Measurements from ENCODE around the gene E4F1.

E4F1 gene, protein sequence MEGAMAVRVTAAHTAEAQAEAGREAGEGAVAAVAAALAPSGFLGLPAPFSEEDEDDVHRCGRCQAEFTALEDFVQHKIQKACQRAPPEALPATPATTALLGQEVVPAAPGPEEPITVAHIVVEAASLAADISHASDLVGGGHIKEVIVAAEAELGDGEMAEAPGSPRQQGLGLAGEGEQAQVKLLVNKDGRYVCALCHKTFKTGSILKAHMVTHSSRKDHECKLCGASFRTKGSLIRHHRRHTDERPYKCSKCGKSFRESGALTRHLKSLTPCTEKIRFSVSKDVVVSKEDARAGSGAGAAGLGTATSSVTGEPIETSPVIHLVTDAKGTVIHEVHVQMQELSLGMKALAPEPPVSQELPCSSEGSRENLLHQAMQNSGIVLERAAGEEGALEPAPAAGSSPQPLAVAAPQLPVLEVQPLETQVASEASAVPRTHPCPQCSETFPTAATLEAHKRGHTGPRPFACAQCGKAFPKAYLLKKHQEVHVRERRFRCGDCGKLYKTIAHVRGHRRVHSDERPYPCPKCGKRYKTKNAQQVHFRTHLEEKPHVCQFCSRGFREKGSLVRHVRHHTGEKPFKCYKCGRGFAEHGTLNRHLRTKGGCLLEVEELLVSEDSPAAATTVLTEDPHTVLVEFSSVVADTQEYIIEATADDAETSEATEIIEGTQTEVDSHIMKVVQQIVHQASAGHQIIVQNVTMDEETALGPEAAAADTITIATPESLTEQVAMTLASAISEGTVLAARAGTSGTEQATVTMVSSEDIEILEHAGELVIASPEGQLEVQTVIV

DNA sequence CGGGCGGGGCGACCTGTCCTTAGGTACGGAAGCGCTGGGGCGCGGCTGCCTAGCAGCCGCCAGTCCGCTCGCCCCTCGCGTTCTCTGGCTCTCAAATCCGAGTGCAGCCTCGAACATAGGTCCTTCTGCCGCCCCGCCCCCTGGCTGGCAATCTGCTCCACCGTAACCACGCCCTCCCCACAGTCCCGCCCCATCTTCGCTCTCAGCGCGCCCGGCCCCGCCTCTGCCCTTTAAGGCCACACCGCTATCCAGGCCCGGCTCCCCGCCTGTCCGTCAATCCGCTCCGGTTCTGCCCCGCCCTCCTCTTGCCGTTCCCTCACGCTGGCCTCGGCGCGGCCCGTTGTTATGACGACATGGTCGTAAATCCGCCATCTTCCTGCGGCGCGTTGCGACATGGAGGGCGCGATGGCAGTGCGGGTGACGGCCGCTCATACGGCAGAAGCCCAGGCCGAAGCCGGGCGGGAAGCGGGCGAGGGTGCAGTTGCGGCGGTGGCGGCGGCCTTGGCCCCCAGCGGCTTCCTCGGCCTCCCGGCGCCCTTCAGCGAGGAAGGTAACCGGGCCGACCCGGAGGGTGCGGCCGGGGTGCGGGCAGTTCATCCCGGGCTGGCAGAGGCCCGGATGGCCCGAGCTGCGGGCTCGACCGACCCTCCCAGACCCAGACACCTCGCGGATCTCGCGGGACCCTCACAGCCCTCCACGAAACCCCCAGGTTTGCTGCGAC lies at the start of gene E4F1:
Gene E4F1 (plus strand): TSS at position 371 of the 721 bp plus-strand sequence. CDS start 23 bp downstream, at position 394.
- peak within 1 kb of the TSS; percentile 77 for H3K4me3 ChIP-seq (ENCODE audit: low read depth, low read length)
- DNase-seq (ENCODE audit: low read depth) = peak; percentile 100
- TF ChIP-seq, protein P1, sequence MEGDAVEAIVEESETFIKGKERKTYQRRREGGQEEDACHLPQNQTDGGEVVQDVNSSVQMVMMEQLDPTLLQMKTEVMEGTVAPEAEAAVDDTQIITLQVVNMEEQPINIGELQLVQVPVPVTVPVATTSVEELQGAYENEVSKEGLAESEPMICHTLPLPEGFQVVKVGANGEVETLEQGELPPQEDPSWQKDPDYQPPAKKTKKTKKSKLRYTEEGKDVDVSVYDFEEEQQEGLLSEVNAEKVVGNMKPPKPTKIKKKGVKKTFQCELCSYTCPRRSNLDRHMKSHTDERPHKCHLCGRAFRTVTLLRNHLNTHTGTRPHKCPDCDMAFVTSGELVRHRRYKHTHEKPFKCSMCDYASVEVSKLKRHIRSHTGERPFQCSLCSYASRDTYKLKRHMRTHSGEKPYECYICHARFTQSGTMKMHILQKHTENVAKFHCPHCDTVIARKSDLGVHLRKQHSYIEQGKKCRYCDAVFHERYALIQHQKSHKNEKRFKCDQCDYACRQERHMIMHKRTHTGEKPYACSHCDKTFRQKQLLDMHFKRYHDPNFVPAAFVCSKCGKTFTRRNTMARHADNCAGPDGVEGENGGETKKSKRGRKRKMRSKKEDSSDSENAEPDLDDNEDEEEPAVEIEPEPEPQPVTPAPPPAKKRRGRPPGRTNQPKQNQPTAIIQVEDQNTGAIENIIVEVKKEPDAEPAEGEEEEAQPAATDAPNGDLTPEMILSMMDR (IDR thresholded peaks at IDR 0.05; ENCODE audit: low read depth, low read length) = no peak
- TF ChIP-seq, protein P2, sequence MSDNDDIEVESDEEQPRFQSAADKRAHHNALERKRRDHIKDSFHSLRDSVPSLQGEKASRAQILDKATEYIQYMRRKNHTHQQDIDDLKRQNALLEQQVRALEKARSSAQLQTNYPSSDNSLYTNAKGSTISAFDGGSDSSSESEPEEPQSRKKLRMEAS (IDR thresholded peaks at IDR 0.05; ENCODE audit: low read depth, low read length) = peak; percentile 37
- peak; percentile 89 for TF ChIP-seq POLR2A (IDR thresholded peaks at IDR 0.05; ENCODE audit: extremely low read depth, insufficient read length)
- TF ChIP-seq MYC (IDR thresholded peaks at IDR 0.05; ENCODE audit: low read depth, low read length) = peak; percentile 41; the same call in 1 of the 2 replicates

DNA sequence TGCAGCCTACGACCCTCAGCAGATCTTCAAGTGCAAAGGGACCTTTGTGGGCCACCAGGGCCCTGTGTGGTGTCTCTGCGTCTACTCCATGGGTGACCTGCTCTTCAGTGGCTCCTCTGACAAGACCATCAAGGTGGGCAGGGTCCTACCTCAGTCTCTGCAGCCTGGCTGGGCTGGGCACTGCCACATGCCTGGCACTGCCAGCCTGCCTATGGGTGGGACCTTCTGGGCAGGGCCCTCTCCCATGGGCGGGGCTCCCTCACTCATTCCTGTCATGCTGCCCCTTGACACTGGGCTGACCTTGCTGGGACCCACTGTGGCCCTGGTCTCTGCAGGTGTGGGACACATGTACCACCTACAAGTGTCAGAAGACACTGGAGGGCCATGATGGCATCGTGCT lies 49.5 kb upstream of the E4F1 start:
- no peak for DNase-seq (ENCODE audit: low read depth)
- TF ChIP-seq MYC (IDR thresholded peaks at IDR 0.05; ENCODE audit: low read depth, low read length) (no peak), POLR2A (IDR thresholded peaks at IDR 0.05; ENCODE audit: extremely low read depth, insufficient read length) (no peak)
- TF ChIP-seq, protein P2 (IDR thresholded peaks at IDR 0.05; ENCODE audit: low read depth, low read length) = no peak
- TF ChIP-seq, protein P1 (IDR thresholded peaks at IDR 0.05; ENCODE audit: low read depth, low read length) = no peak
- H3K4me3 ChIP-seq (ENCODE audit: low read depth, low read length) = no peak overlapping the region

DNA sequence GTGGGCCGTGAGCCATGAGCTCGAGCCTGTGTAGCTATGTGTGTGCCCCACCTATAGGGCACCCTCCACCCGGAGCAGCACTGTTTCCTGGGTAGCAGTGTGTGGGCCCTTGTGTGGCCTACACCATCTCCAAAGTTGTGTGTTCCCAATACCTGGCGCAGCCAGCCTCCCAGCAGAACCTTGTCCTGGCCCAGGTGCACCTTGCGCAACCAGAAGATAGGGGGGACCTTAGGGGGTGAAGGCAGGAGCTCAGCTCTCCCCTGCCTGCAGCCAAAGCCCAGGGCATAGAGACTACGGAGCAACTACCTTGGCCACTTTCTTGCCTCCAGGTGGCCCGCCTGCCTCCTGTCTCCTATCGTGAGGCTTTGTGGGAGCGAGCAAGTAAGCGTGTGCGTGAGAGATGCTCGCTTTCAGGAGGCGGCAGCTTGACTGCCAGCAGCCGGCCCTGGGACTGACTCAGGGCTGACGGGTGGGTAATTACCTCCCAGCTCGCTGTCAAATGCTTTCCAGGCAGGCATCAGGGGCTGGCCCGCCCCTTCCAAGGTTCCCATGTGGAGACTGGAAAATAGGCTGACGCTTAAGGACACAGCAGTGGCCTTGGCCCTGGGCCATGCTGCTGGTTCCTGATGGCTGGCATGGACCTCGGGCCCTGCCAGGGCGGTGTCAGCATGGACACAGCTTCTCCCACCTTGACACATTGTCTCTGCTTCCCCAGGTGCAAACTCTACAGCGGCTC lies 48.8 kb upstream of the E4F1 start:
- no peak overlapping the region for H3K4me3 ChIP-seq (ENCODE audit: low read depth, low read length)
- TF ChIP-seq, protein P1 (IDR thresholded peaks at IDR 0.05; ENCODE audit: low read depth, low read length) = no peak
- no peak for TF ChIP-seq MYC (IDR thresholded peaks at IDR 0.05; ENCODE audit: low read depth, low read length)
- TF ChIP-seq, protein P2 (IDR thresholded peaks at IDR 0.05; ENCODE audit: low read depth, low read length) = no peak
- TF ChIP-seq POLR2A (IDR thresholded peaks at IDR 0.05; ENCODE audit: extremely low read depth, insufficient read length) = no peak
- DNase-seq (ENCODE audit: low read depth) = no peak

DNA sequence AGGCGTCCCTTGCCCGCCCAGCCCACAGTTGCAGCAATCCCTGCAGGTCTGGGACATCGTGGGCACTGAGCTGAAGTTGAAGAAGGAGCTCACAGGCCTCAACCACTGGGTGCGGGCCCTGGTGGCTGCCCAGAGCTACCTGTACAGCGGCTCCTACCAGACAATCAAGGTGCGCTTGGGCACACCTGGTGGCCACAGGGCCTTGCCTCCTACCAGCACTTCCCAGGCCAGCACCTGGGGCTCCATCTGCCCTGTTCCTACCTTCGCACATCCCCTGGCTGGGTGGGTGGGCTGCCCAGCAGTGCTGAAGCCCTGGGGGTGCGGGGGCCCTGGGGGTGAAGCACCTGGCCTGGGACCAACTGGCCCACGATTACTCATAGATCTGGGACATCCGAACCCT lies 47.9 kb upstream of the E4F1 start:
- TF ChIP-seq, protein P2 (IDR thresholded peaks at IDR 0.05; ENCODE audit: low read depth, low read length) = no peak
- TF ChIP-seq MYC (IDR thresholded peaks at IDR 0.05; ENCODE audit: low read depth, low read length) (no peak), POLR2A (IDR thresholded peaks at IDR 0.05; ENCODE audit: extremely low read depth, insufficient read length) (no peak)
- TF ChIP-seq, protein P1 (IDR thresholded peaks at IDR 0.05; ENCODE audit: low read depth, low read length) = no peak
- no peak for DNase-seq (ENCODE audit: low read depth)

DNA sequence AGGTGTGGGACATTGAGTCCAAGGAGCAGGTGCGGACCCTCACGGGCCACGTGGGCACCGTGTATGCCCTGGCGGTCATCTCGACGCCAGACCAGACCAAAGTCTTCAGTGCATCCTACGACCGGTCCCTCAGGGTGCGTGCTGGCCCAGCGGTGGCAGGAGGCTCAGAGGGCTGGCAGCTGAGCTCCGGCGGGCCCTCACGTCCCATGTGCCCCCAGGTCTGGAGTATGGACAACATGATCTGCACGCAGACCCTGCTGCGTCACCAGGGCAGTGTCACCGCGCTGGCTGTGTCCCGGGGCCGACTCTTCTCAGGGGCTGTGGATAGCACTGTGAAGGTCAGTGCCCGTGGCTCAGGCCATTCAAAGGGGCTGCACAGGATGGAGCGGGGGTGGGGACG lies 47.3 kb upstream of the E4F1 start:
- DNase-seq (ENCODE audit: low read depth) = no peak

More for the DNA sequence above, 47.9 kb upstream of the E4F1 start:
- H3K4me3 ChIP-seq (ENCODE audit: low read depth, low read length) = no peak overlapping the region

More for the DNA sequence above, 47.3 kb upstream of the E4F1 start:
- TF ChIP-seq MYC (IDR thresholded peaks at IDR 0.05; ENCODE audit: low read depth, low read length) (no peak), POLR2A (IDR thresholded peaks at IDR 0.05; ENCODE audit: extremely low read depth, insufficient read length) (no peak)
- TF ChIP-seq, protein P1 (IDR thresholded peaks at IDR 0.05; ENCODE audit: low read depth, low read length) = no peak
- TF ChIP-seq, protein P2 (IDR thresholded peaks at IDR 0.05; ENCODE audit: low read depth, low read length) = no peak
- no peak overlapping the region for H3K4me3 ChIP-seq (ENCODE audit: low read depth, low read length)

Measured in NB4 (cell line).